GF-D8 (cell line): Measurements from ENCODE around the gene CCDC8.
"Not testable (repeated sequence)": the region's sequence is repeated elsewhere in the genome, so short reads cannot be mapped to it uniquely, and the experiment has no call there.

ENCODE experiments used
- DNase-seq: peaks from one replicate; lab custom pipeline; 2025; lab: John Stamatoyannopoulos, UW

Gene CCDC8

DNA sequence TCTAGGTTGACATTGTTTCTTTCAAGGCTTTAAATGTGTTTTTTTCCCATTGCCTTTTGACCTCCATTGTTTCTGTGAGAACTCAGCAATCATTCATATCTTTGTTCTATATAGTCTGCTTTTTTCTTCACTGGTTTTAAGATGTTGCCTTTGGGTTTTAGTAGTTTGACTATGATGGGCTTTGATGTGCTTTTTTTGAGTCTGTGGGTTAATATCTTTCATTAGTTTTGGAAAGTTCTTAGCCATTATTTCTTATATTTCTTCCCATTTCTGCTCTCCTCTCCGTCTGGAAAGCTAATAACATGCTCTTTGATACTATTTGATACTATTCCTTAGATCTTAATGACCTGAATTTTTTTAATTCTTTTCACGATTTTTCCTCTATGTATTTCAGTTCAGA, 32.7 kb downstream of the CCDC8 start:
- no peak for DNase-seq

GRCh38 chr19:46378268-46378667, 35.1 kb downstream of the CCDC8 start:
- DNase-seq, result no peak

- no peak for DNase-seq
These were observed 36.9 kb downstream of the CCDC8 start for GRCh38 chr19:46376241-46377153.

- DNase-seq, result not testable (repeated sequence)
These were observed 37.8 kb downstream of the CCDC8 start for GRCh38 chr19:46375476-46376067.

DNA sequence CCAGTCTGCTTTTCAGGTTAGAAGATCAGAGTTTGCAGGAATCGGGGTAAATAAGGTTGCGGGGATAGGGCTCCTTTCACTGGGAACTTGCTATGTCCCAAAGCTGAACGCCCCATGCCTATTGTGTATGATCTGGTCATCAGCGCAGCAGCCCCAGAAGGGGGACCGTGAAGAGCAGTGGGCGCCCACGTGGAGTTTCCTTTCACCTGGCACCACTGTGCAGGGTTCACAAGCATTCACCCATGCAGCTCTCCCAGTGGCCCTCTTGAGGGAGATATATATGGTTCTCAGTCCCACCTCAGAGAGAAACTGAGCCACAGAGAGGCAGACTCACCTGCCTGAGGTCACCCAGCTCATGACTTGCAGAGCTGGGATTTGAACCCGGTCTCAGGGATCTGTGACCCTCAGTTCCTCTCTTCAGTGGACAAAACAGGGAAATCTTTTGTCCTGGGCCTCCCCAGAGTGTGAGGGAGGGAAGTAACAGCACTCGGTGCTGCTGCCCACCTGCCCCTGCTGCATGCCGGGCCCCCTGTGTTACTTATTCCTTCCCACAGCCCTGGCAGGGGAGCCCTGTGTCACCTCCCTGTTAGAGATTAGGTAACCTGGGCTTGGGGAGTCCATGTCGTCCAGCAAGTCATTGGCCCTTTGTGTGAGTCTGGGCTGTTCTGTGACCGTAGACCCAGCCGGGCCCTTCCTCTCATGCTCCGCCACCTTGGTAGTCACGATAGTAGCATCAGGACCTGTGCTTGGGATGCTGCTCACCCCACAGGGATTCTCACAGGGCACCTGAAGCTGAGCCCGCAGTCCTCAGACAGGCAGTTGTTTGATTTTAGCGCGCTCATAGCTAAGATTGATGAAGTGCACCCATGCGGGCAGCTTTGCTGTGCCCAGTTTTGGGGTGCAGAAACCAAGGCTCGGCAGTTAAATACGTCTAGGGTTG, 38.6 kb downstream of the CCDC8 start:
- no peak for DNase-seq

GRCh38 chr19:46373491-46374359, 39.6 kb downstream of the CCDC8 start:
- DNase-seq, result no peak

GRCh38 chr19:46372901-46373490, 40.4 kb downstream of the CCDC8 start:
- no peak for DNase-seq

DNA sequence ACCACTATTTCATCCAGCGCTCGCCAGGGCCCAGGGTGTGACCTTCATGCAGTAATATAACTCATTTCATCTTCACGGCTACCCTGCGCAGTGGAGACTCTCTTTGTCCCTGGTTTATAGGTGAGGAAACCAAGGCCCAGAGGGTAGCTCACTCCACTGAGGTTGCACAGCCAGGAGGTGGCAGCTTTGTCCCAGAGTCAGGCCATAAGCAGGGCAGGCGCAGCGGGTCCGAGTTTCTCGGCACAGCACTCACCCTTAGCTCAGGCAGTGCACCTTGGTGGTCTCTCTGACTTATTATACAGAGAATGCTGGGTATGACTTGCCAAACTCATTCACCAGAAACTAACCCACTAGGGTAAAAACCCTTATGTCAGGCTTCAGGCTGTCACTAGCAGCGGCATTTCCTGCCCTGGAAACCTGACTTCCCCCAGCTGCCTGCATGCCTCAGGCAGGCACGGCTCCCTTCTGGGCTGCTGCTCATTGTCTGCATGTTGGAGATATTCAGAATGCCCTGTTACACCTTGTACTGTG, 41.9 kb downstream of the CCDC8 start:
- no peak for DNase-seq

DNA sequence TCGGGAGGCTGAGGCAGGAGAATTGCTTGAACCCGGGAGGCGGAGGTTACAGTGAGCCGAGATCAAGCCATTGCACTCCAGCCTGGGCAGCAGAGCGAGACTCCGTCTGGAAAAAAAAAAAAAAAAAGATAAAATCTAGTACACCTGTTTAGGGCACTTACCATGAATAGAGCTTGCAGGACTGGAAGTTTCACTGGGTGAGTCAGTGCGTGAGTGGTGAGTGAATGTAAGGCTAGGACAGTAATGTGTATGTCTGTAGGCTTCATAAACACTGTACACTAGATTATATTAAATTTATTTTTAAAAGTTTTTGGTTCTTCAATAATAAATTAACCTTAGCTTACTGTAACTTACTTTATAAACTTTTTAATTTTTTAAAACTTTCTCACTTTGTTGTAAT, 43.5 kb downstream of the CCDC8 start:
- DNase-seq, result no peak

- no peak for DNase-seq
These were observed 45.2 kb downstream of the CCDC8 start for GRCh38 chr19:46368116-46368515.

DNA sequence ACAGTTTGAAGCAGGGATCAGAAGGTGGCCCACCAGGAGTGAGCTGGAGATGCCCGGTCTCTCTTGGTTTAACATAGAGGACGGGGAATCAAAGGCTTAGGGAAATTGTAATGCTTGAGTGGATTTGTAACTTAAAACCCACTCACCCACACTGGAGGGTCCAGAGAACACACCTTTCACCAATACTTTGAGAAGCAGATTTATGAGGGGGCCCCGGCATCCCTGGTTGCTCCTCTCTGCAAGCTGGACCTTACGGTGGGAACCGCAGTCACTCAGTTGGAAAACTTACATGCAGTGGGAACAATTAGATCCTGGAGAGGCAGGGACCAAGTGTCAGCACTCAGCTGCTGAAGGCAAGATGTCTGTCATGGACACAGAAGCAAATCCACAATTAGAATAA, 45.9 kb downstream of the CCDC8 start:
- no peak for DNase-seq

GRCh38 chr19:46366620-46367292, 46.6 kb downstream of the CCDC8 start:
- no peak for DNase-seq

DNA sequence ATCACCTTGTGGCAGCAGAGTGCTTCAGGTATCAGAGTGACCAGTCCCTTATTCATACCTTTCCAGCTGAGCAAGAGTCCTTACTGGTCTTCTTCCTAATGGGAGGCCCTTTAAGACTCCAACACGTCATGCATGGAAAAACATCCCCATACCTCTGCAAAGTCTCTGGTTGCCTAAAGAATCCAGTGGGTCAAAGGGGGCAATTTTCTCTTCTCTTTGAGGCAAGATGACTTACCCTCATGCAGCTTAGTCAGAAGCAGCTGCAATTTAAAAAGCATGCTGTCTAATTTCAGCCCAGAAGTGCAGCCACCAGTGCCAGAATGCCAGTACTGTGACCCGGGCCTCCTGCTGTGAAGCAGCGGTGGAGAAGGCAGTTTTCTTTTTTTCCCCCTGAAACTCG, 47.8 kb downstream of the CCDC8 start:
- no peak for DNase-seq

DNA sequence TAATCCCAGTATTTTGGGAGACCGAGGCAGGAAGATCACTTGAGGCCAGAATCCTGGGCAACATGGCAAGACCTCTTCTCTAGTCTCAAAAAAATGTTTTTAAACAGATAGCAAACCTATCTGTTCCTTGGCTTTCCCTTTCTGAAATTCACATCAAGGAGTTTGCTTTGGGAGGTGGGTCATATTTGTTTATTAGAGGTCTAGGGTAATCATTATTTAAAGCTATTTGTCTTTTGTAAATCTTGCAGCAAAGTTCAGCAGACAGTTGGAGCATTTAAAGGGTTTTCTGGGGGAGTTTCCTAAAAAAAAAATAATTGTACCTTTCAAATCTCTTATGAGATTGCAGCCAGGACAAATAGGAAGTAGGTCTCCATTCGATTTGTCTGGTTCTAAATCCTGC, 49.0 kb downstream of the CCDC8 start:
- DNase-seq, result no peak

GRCh38 chr19:46361915-46362314, 51.4 kb downstream of the CCDC8 start:
- DNase-seq, result no peak
